SU-DHL-6 (cell line): ENCODE data around the gene SPOCK1.
"Not testable (repeated sequence)": the region's sequence is repeated elsewhere in the genome, so short reads cannot be mapped to it uniquely, and the experiment has no call there.

ENCODE experiments used
- H2AFZ ChIP-seq: fragments of 200-600 bp; sonication (generic); 2 replicates; pipeline ENCODE4 v1.6.1; 2014; ENCODE audit warnings: low read depth, mild to moderate bottlenecking, moderate library complexity, mixed read lengths, antibody characterized with exemption, low read length; ENCODE audit not compliant: severe bottlenecking
- H3F3A ChIP-seq: fragments of 200-600 bp; shearing (Covaris generic); 2 replicates; pipeline ENCODE4 v1.6.0; 2016; ENCODE audit warnings: antibody characterized with exemption, mild to moderate bottlenecking; ENCODE audit not compliant: insufficient read depth
- H3K27ac ChIP-seq: fragments of 200-600 bp; sonication (generic); 2 replicates; pipeline ENCODE4 v1.5.1; 2016; ENCODE audit warnings: low read depth, mild to moderate bottlenecking, low read length, moderate library complexity, mixed read lengths
- H3K27me3 ChIP-seq: fragments of 200-600 bp; sonication (generic), shearing (Covaris generic); 2 replicates; pipeline ENCODE4 v1.6.0; 2014; ENCODE audit warnings: mild to moderate bottlenecking, low read length
- H3K36me3 ChIP-seq: fragments of 200-600 bp; sonication (generic); 2 replicates; pipeline ENCODE4 v1.6.1; 2014; ENCODE audit warnings: mild to moderate bottlenecking, low read length, mixed read lengths
- H3K4me2 ChIP-seq: fragments of 300-600, 200-600 bp; shearing (Covaris generic), sonication (generic); 2 replicates; pipeline ENCODE4 v1.6.0; 2014; ENCODE audit warnings: low read length, low read depth, mild to moderate bottlenecking; ENCODE audit not compliant: poor library complexity, severe bottlenecking
- H3K4me3 ChIP-seq: fragments of 200-600 bp; sonication (generic); 2 replicates; pipeline ENCODE4 v1.5.1; 2014; ENCODE audit warnings: antibody characterized with exemption, low read length, mild to moderate bottlenecking, mixed read lengths; ENCODE audit not compliant: insufficient read depth, poor library complexity, severe bottlenecking
- H3K79me2 ChIP-seq: fragments of 200-600 bp; sonication (generic); 2 replicates; pipeline ENCODE4 v1.6.1; 2014; ENCODE audit warnings: mild to moderate bottlenecking, low read length, moderate library complexity; ENCODE audit not compliant: insufficient read depth
- H3K9ac ChIP-seq: fragments of 200-600 bp; sonication (generic); 2 replicates; pipeline ENCODE4 v1.7.0; 2014; ENCODE audit warnings: mild to moderate bottlenecking, low read length
- H3K9me2 ChIP-seq: fragments of 200-600 bp; sonication (generic); replicated peaks from 2 replicates; pipeline ENCODE4 v1.6.1; 2014; ENCODE audit warnings: low read length; ENCODE audit not compliant: insufficient read depth
- H3K9me3 ChIP-seq: fragments of 200-600 bp; sonication (generic); 2 replicates; pipeline ENCODE4 v1.6.1; 2014; ENCODE audit warnings: low read length, mixed read lengths; ENCODE audit not compliant: insufficient read depth
- H4K20me1 ChIP-seq: fragments of 200-600 bp; sonication (generic); 2 replicates; pipeline ENCODE4 v1.6.1; 2014; ENCODE audit warnings: low read depth, mild to moderate bottlenecking, antibody characterized with exemption, low read length, moderate library complexity, mixed read lengths
- EZH2phosphoT487 ChIP-seq: fragments of 200-600 bp; sonication (generic), shearing (Covaris generic); conservative IDR thresholded peaks from 2 replicates; pipeline ENCODE4 v1.6.1; 2018; ENCODE audit warnings: mild to moderate bottlenecking, antibody characterized with exemption, low read length, moderate library complexity, mixed read lengths
- TF ChIP-seq, protein P1 (sequence below): fragments of 200-600 bp; sonication (generic); IDR thresholded peaks from one replicate; pipeline ENCODE4 v1.5.1; 2017; ENCODE audit warnings: antibody characterized with exemption, mild to moderate bottlenecking, low read length, moderate library complexity; ENCODE audit not compliant: insufficient read depth, poor library complexity, severe bottlenecking

Gene SPOCK1

DNA sequence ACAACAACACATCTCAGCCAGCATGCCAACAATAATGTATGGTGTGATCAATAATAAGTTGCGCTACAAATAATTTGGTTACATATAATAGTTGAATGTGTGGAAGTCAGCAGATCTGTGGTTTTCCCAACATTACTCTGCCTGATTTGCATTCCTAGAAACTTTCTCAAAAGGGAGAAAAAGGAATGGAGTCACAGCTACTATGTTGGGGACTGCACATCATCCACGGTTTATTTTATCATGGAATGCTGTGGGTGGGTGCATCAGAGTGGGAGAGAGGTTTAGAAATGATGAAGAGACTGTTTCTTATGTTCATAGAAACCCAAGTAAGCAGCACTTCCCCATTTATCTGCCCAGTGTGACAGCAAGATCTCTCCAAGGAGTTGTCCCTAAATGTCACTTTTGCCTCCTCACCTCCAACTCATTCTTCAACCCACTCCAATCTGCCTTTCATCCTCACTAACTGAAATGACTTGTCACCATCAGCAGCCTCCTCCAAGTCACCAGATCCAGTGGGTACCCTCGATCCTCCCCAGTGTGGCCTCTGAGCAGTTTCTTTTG is 2.8 kb upstream of the SPOCK1 start:
- Histone ChIP-seq H3K27ac (no peak overlapping the region), H3K9ac (no peak overlapping the region), H3K36me3 (no peaks in the 10 kb centered on the region), H4K20me1 (no peaks in the 10 kb centered on the region), H3F3A (no peaks in the 10 kb centered on the region), H3K27me3 (no peaks in the 10 kb centered on the region), H3K9me2 (no peaks in the 10 kb centered on the region), H3K9me3 (no peaks in the 10 kb centered on the region), H2AFZ (no peak overlapping the region), H3K79me2 (no peaks in the 10 kb centered on the region), H3K4me2 (no peak overlapping the region), H3K4me3 (no peak overlapping the region)
- no peak for TF ChIP-seq EZH2phosphoT487
- TF ChIP-seq, protein P1, sequence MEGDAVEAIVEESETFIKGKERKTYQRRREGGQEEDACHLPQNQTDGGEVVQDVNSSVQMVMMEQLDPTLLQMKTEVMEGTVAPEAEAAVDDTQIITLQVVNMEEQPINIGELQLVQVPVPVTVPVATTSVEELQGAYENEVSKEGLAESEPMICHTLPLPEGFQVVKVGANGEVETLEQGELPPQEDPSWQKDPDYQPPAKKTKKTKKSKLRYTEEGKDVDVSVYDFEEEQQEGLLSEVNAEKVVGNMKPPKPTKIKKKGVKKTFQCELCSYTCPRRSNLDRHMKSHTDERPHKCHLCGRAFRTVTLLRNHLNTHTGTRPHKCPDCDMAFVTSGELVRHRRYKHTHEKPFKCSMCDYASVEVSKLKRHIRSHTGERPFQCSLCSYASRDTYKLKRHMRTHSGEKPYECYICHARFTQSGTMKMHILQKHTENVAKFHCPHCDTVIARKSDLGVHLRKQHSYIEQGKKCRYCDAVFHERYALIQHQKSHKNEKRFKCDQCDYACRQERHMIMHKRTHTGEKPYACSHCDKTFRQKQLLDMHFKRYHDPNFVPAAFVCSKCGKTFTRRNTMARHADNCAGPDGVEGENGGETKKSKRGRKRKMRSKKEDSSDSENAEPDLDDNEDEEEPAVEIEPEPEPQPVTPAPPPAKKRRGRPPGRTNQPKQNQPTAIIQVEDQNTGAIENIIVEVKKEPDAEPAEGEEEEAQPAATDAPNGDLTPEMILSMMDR = no peak

DNA sequence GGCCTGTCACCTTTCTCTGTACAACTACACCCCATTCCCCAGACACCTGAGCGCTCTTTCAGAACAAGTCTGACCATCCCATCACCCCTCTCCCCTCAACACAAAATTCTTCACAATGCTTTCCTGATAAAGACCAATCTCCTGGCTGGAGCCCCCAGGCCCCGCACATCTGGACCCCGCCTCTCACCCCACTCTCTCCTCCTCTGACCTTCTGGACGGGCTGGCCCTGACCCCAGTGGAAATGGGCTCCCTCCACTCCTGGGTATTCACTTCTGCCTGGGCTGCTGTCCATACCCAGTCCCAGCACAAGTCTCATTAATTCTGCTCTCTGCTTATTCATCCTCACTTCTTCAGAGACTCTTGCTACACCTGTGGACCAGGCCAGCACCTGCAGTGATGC is 2.1 kb upstream of the SPOCK1 start:
- H3K9me3 ChIP-seq = no peaks in the 10 kb centered on the region
- no peak overlapping the region for H3K4me2 ChIP-seq
- H3K79me2 ChIP-seq = no peaks in the 10 kb centered on the region
- no peaks in the 10 kb centered on the region for H3K27me3 ChIP-seq
- no peaks in the 10 kb centered on the region for H3F3A ChIP-seq
- H3K4me3 ChIP-seq = no peak overlapping the region
- H3K27ac ChIP-seq = no peak overlapping the region
- no peak overlapping the region for H3K9ac ChIP-seq
- no peaks in the 10 kb centered on the region for H4K20me1 ChIP-seq
- no peaks in the 10 kb centered on the region for H3K36me3 ChIP-seq
- no peaks in the 10 kb centered on the region for H3K9me2 ChIP-seq
- no peak for TF ChIP-seq EZH2phosphoT487
- TF ChIP-seq, protein P1 = no peak
- H2AFZ ChIP-seq = no peak overlapping the region

DNA sequence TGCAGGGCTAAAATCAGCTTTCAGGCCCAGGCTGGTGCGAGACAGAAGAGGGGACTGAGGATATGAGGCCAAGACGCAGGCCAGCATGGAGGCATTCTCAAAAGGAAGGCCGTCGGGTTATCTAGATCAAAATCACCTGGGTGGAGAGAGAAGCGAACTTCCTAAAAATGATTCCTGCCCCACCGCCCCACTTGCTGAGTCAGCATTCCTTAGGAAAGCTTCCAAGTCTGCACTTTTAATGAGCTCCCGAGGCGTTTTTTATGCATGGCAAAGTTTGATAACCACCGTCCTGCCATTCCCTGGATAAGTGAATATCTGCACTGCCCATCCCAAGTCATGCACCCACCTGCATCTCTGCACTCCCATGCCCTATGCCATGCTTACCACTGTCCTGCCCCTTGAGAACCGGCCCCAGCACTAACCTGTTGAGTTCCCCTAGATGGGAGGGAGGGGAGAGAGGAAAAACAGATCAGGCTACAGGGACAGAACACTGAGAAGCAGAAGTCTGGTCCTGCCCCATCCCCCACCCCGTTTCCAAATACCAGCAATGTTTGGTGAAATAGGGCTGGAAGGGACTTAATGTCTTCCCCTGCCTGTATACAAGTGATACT is 1.6 kb upstream of the SPOCK1 start:
- no peak overlapping the region for H3K27ac ChIP-seq
- no peaks in the 10 kb centered on the region for H3F3A ChIP-seq
- no peaks in the 10 kb centered on the region for H3K9me3 ChIP-seq
- no peaks in the 10 kb centered on the region for H3K36me3 ChIP-seq
- H3K4me2 ChIP-seq = no peak overlapping the region
- H4K20me1 ChIP-seq = no peaks in the 10 kb centered on the region
- no peak overlapping the region for H2AFZ ChIP-seq
- H3K4me3 ChIP-seq = no peak overlapping the region
- H3K9me2 ChIP-seq = no peaks in the 10 kb centered on the region
- H3K79me2 ChIP-seq = no peaks in the 10 kb centered on the region
- H3K9ac ChIP-seq = no peak overlapping the region
- H3K27me3 ChIP-seq = no peaks in the 10 kb centered on the region
- TF ChIP-seq EZH2phosphoT487 = no peak
- TF ChIP-seq, protein P1 = no peak

DNA sequence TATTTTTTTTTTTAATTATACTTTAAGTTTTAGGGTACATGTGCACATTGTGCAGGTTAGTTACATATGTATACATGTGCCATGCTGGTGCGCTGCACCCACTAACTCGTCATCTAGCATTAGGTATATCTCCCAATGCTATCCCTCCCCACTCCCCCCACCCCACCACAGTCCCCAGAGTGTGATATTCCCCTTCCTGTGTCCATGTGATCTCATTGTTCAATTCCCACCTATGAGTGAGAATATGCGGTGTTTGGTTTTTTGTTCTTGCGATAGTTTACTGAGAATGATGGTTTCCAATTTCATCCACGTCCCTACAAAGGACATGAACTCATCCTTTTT is 351 bp upstream of the SPOCK1 start:
- not testable (repeated sequence) for H3K9me2 ChIP-seq, H2AFZ ChIP-seq, H3F3A ChIP-seq, H3K4me2 ChIP-seq, H3K36me3 ChIP-seq, H3K9ac ChIP-seq, H4K20me1 ChIP-seq, H3K27ac ChIP-seq, H3K4me3 ChIP-seq, H3K27me3 ChIP-seq, H3K9me3 ChIP-seq, H3K79me2 ChIP-seq
